H1 (cell line): ENCODE data around the gene THAP5. TPM values are rescaled to one million over a fixed set of nuclear protein-coding genes. Genes with fewer than 3 reads are reported as not detected.

Experiments used
- CTCF ChIA-PET: fragments of 300-600 bp; sonication (Branson Sonifier 250); formaldehyde crosslinking; loops from one replicate; lab custom pipeline; 2021; ENCODE audit not compliant: partially characterized antibody; lab: Charles Lee
- POLR2A ChIA-PET: fragments of 300-600 bp; sonication (Branson Sonifier 250); formaldehyde crosslinking; loops from one replicate; lab custom pipeline; 2021; ENCODE audit warnings: inconsistent platforms; ENCODE audit not compliant: partially characterized antibody; lab: Charles Lee
- DNase-seq, 2 experiments: peaks; one replicate each; pipeline versions ENCODE4 v3.0.0 to v3.0.0-alpha.2; 2010 to 2022; ENCODE audit warnings: low spot score in 2 of 2, low read depth in 1 of 2, mixed read lengths in 1 of 2
- FAIRE-seq: peaks from 2 replicates; lab custom pipeline; 2011; peaks lifted over from hg19 to GRCh38; lab: Jason Lieb, UNC
- H2AFZ ChIP-seq: 2 replicates; pipeline ENCODE4 v1.8.1; 2012; ENCODE audit warnings: low read length, inconsistent platforms
- H2AK5ac ChIP-seq: 2 replicates; pipeline ENCODE4 v1.6.1; 2013; ENCODE audit warnings: low read depth, low read length
- H2BK120ac ChIP-seq: replicated peaks from 2 replicates; pipeline ENCODE3; 2013; ENCODE audit warnings: low read depth, low read length, inconsistent platforms
- H2BK12ac ChIP-seq: 2 replicates; pipeline ENCODE4 v1.6.1; 2013; ENCODE audit warnings: low read depth, low read length
- H2BK15ac ChIP-seq: 2 replicates; pipeline ENCODE4 v1.6.1; 2013; ENCODE audit warnings: low read length
- H2BK20ac ChIP-seq: 2 replicates; pipeline ENCODE4 v1.6.1; 2013; ENCODE audit warnings: low read length
- H2BK5ac ChIP-seq: 2 replicates; pipeline ENCODE4 v1.6.1; 2013; ENCODE audit warnings: low read depth, low read length
- H3K14ac ChIP-seq: 2 replicates; pipeline ENCODE4 v1.6.1; 2013; ENCODE audit warnings: inconsistent platforms; ENCODE audit not compliant: insufficient read length
- H3K18ac ChIP-seq: 2 replicates; pipeline ENCODE4 v1.6.1; 2013; ENCODE audit warnings: low read length; ENCODE audit errors: extremely low read depth
- H3K23ac ChIP-seq: 2 replicates; pipeline ENCODE4 v1.6.1; 2013; ENCODE audit warnings: inconsistent platforms; ENCODE audit not compliant: insufficient read length
- H3K23me2 ChIP-seq: 2 replicates; pipeline ENCODE4 v1.6.1; 2013; ENCODE audit warnings: low read depth, low read length
- H3K27ac ChIP-seq: 2 replicates; pipeline ENCODE4 v1.6.1; 2011; ENCODE audit warnings: low read depth, low read length, inconsistent platforms
- H3K27me3 ChIP-seq, 4 experiments: replicated peaks in 1 of 4; 1 replicate in 1 of 4; 2 replicates in 3 of 4; pipeline versions ENCODE4 v1.6.1 to v1.8.1; 2011 to 2013; ENCODE audit warnings: low read length in 3 of 4, mild to moderate bottlenecking in 3 of 4, inconsistent platforms in 2 of 4, mixed read lengths in 2 of 4, moderate library complexity in 1 of 4; ENCODE audit not compliant: control insufficient read depth in 3 of 4, insufficient read depth in 3 of 4; ENCODE audit errors: extremely low read depth in 1 of 4
- H3K36me3 ChIP-seq, 4 experiments: 2 replicates each; pipeline versions ENCODE4 v1.6.1 to v1.8.1; 2011 to 2013; ENCODE audit warnings: mild to moderate bottlenecking in 4 of 4, low read length in 3 of 4, moderate library complexity in 2 of 4, control low read depth in 1 of 4, inconsistent platforms in 1 of 4; ENCODE audit not compliant: insufficient read depth in 4 of 4, control insufficient read depth in 2 of 4
- H3K4ac ChIP-seq: replicated peaks from 2 replicates; pipeline ENCODE3; 2013; ENCODE audit warnings: low read length, low read depth, mixed read lengths, inconsistent platforms; ENCODE audit not compliant: insufficient read length
- H3K4me1 ChIP-seq, 4 experiments: replicated peaks in 1 of 4; 1 replicate in 1 of 4; 2 replicates in 3 of 4; pipeline versions ENCODE4 v1.6.1 to v1.8.1; 2011 to 2013; ENCODE audit warnings: low read length in 3 of 4, inconsistent platforms in 2 of 4, mixed read lengths in 1 of 4; ENCODE audit not compliant: insufficient read depth in 4 of 4, control insufficient read depth in 3 of 4
- H3K4me2 ChIP-seq, 2 experiments: 2 replicates each; pipeline versions ENCODE4 v1.6.1 to v1.8.1; 2011 to 2013; ENCODE audit warnings: low read depth in 2 of 2, low read length in 2 of 2, control low read depth in 1 of 2, inconsistent platforms in 1 of 2, mild to moderate bottlenecking in 1 of 2; ENCODE audit not compliant: insufficient read depth in 1 of 2
- H3K4me3 ChIP-seq, 4 experiments: fragments of 200-600, 300-600 bp in 1 of 4; sonication (generic), shearing (Covaris generic), sonication (Bioruptor Twin) in 1 of 4; 2 replicates each; pipeline versions ENCODE4 v1.5.1 to v1.8.1; 2011 to 2016; ENCODE audit warnings: low read length in 4 of 4, low read depth in 3 of 4, control low read depth in 2 of 4, inconsistent platforms in 2 of 4, mild to moderate bottlenecking in 2 of 4, mixed read lengths in 1 of 4, moderate library complexity in 1 of 4; ENCODE audit not compliant: insufficient read depth in 2 of 4; ENCODE audit errors: extremely low read depth in 1 of 4
- H3K56ac ChIP-seq: replicated peaks from 2 replicates; pipeline ENCODE3; 2013; ENCODE audit warnings: low read depth, mild to moderate bottlenecking, mixed read lengths, low read length, inconsistent platforms; ENCODE audit not compliant: insufficient read length
- H3K79me1 ChIP-seq: 2 replicates; pipeline ENCODE4 v1.6.1; 2013; ENCODE audit warnings: low read depth, low read length, control low read depth
- H3K79me2 ChIP-seq, 2 experiments: 2 replicates each; pipeline versions ENCODE4 v1.6.1 to v1.8.1; 2012 to 2013; ENCODE audit warnings: low read length in 2 of 2, mild to moderate bottlenecking in 2 of 2, inconsistent platforms in 1 of 2; ENCODE audit not compliant: insufficient read depth in 2 of 2, control insufficient read depth in 1 of 2
- H3K9ac ChIP-seq, 4 experiments: replicated peaks in 1 of 4; 1 replicate in 1 of 4; 2 replicates in 3 of 4; pipeline versions ENCODE4 v1.6.1 to v1.8.1; 2011 to 2013; ENCODE audit warnings: low read depth in 3 of 4, low read length in 3 of 4, control low read depth in 2 of 4, mild to moderate bottlenecking in 2 of 4, moderate library complexity in 2 of 4, inconsistent platforms in 1 of 4; ENCODE audit errors: extremely low read depth in 1 of 4
- H3K9me3 ChIP-seq, 2 experiments: 2 replicates each; pipeline versions ENCODE4 v1.6.1 to v1.8.1; 2012 to 2013; ENCODE audit warnings: mild to moderate bottlenecking in 2 of 2, moderate library complexity in 2 of 2, control low read depth in 1 of 2, inconsistent platforms in 1 of 2, low read depth in 1 of 2, low read length in 1 of 2, mixed read lengths in 1 of 2; ENCODE audit not compliant: insufficient read depth in 2 of 2
- H4K20me1 ChIP-seq, 2 experiments: replicated peaks in 1 of 2; 2 replicates each; pipeline versions ENCODE3 to v1.8.1; 2011 to 2013; ENCODE audit warnings: inconsistent platforms in 2 of 2, low read length in 2 of 2, mild to moderate bottlenecking in 1 of 2; ENCODE audit not compliant: insufficient read depth in 2 of 2, control insufficient read depth in 1 of 2
- H4K5ac ChIP-seq: 2 replicates; pipeline ENCODE4 v1.6.1; 2013; ENCODE audit warnings: low read length, low read depth, mixed read lengths, inconsistent platforms; ENCODE audit not compliant: insufficient read length
- H4K8ac ChIP-seq: 2 replicates; pipeline ENCODE4 v1.8.0; 2013; ENCODE audit warnings: mild to moderate bottlenecking, moderate library complexity, low read length, inconsistent platforms; ENCODE audit not compliant: insufficient read depth; ENCODE audit errors: extremely low read depth
- H4K91ac ChIP-seq: replicated peaks from 2 replicates; pipeline ENCODE3; 2013; ENCODE audit warnings: low read length, mixed read lengths, inconsistent platforms; ENCODE audit not compliant: insufficient read length
- ATF2 ChIP-seq: IDR thresholded peaks from 2 replicates; pipeline ENCODE4 v1.6.1; 2012; ENCODE audit warnings: low read length, inconsistent platforms
- CBX8 ChIP-seq: fragments of 300-800, 300-1000 bp; sonication (generic); IDR thresholded peaks from 2 replicates; pipeline ENCODE4 v1.7.1; 2016; ENCODE audit warnings: low read depth, low read length, borderline replicate concordance
- POLR2AphosphoS5 ChIP-seq: IDR thresholded peaks from 2 replicates; pipeline ENCODE4 v1.6.1; 2011; ENCODE audit warnings: low read depth, low read length
- RBBP5 ChIP-seq: IDR thresholded peaks from 2 replicates; pipeline ENCODE4 v1.7.1; 2012; ENCODE audit warnings: low read depth, mild to moderate bottlenecking, inconsistent platforms, low read length, moderate library complexity, borderline replicate concordance
- RNF2 ChIP-seq: fragments of 200-900, 300-1000 bp; sonication (generic); IDR thresholded peaks from 2 replicates; pipeline ENCODE4 v1.7.1; 2016; ENCODE audit warnings: borderline replicate concordance, low read depth, mild to moderate bottlenecking, antibody characterized with exemption, low read length; ENCODE audit not compliant: poor library complexity, severe bottlenecking; ENCODE audit errors: missing control alignments
- SIX5 ChIP-seq: IDR thresholded peaks from 2 replicates; pipeline ENCODE4 v1.6.1; 2011; ENCODE audit warnings: mild to moderate bottlenecking, low read depth, low read length
- TAF7 ChIP-seq: optimal IDR thresholded peaks from 2 replicates; pipeline ENCODE3; 2011; ENCODE audit warnings: low read depth, mild to moderate bottlenecking, inconsistent platforms, low read length, moderate library complexity, borderline replicate concordance
- TEAD4 ChIP-seq: IDR thresholded peaks from 2 replicates; pipeline ENCODE4 v1.6.1; 2012; ENCODE audit warnings: low read depth, low read length, inconsistent platforms, mixed read lengths
- YY1 ChIP-seq: IDR thresholded peaks from 2 replicates; pipeline ENCODE4 v1.6.1; 2011; ENCODE audit warnings: low read depth, mild to moderate bottlenecking, low read length
- WGBS, 2 experiments: shearing (Covaris generic) in 1 of 2; methylation state at CpG; one replicate each; pipeline versions ENCODE4 v1.1.6 to v1.1.7; 2013 to 2015; ENCODE audit warnings: low lambda C conversion rate in 2 of 2, mixed read lengths in 2 of 2, inconsistent platforms in 1 of 2, low coverage in 1 of 2, missing lambda C conversion rate in 1 of 2; ENCODE audit not compliant: insufficient replicate concordance in 2 of 2, insufficient coverage in 1 of 2, insufficient read length in 1 of 2; ENCODE audit errors: extremely low coverage in 1 of 2, missing lambda C conversion rate in 1 of 2; 5-methylcytosine and 5-hydroxymethylcytosine counted together
- polyA plus RNA-seq, 7 experiments: library from polyadenylated mRNA; depleted of rRNA in 3 of 7; stranded (reverse) in 5 of 7; unstranded in 2 of 7; fragments of >200 nt in 5 of 7; fragments of 200-250 nt in 2 of 7; gene quantifications; 1 replicate in 5 of 7; 2 replicates in 1 of 7; 4 replicates in 1 of 7; pipeline versions ENCODE4 v1.2.1 to v1.2.3, GENCODE V29; 2011 to 2013; ENCODE audit warnings: missing spikeins in 2 of 7, mixed read lengths in 2 of 7
- total RNA-seq: library from RNA; stranded (reverse); fragmentation: NEBNext Ultra II Directional; extraction: Animal tissue kit (Norgen Biotek cat#: 25700); gene quantifications from 2 replicates; pipeline ENCODE4 v1.2.1, GENCODE V29; 2021

THAP5 gene
- total and polyA plus RNA-seq, 2 of the 8 experiments (the other 6 are each of a cell fraction or from before 2014, with no cell fraction given): 3.9 to 24.2 TPM

- Histone ChIP-seq H3K23ac (no peak overlapping the region), H3K4me1 (no peaks in the 10 kb centered on the region), H2AK5ac (no peak overlapping the region), H3K14ac (no peak overlapping the region), H4K8ac (no peak overlapping the region), H2BK15ac (no peak overlapping the region), H4K20me1 (peaks cover 0 to 1% of the 10 kb centered on the region in 2 experiments), H3K9ac (no peak overlapping the region), H3K9me3 (no peaks in the 10 kb centered on the region), H2BK12ac (no peak overlapping the region), H3K4me3 (no peak overlapping the region), H2BK5ac (no peak overlapping the region), H4K5ac (no peak overlapping the region), H3K27ac (no peak overlapping the region), H2BK20ac (no peak overlapping the region), H3K4me2 (no peak overlapping the region), H2BK120ac (no peak overlapping the region), H3K79me2 (peaks cover 0 to 26% of the 10 kb centered on the region in 2 experiments; a peak in 2 of 4 replicates), H3K36me3 (peaks cover 0 to 50% (median 6%) of the 10 kb centered on the region in 4 experiments; a peak in 3 of 8 replicates), H3K27me3 (no peaks in the 10 kb centered on the region), H3K56ac (no peak overlapping the region), H4K91ac (no peak overlapping the region), H3K23me2 (no peaks in the 10 kb centered on the region), H2AFZ (no peak overlapping the region), H3K79me1 (peaks cover 4% of the 10 kb centered on the region; the same call in 1 of the 2 replicates), H3K18ac (no peak overlapping the region), H3K4ac (no peak overlapping the region)
- no peak for FAIRE-seq
- CTCF ChIA-PET: no interaction called here
- POLR2A ChIA-PET: no interaction called here
- no peak for DNase-seq
- 87% methylated on average over 2 of the region's 2 CpGs; no CpG with 5 or more reads in 1 of the 2 experiments for WGBS, 2 experiments
- TF ChIP-seq POLR2AphosphoS5 (no peak), RNF2 (no peak), SIX5 (no peak), TAF7 (no peak), TEAD4 (no peak), RBBP5 (no peak), CBX8 (no peak), YY1 (no peak), ATF2 (no peak)
Measured at GRCh38 chr7:108515630-108516029, 53.9 kb downstream of the THAP5 start.
